ENCODE results near the gene RBMS1.

DNA sequence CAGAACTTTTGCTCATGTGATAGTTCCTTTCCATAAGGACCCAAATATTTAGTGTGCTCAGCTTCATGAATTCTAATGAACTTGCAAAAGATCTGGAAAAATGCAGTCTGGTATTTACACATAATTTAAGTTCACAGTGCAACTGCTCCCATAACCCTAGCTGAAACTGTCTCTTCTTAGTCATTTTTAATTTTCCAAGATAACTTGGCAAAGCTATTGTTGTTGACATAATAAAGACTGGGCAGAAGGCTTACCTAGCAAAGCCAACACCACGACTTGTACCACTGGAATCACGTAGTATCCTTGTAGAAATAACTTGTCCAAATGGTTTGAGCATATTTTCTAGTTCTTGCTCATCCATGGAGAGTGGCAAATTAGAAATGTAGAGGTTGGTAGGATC, 190.5 kb downstream of the RBMS1 start:
- TF ChIP-seq, protein P1, sequence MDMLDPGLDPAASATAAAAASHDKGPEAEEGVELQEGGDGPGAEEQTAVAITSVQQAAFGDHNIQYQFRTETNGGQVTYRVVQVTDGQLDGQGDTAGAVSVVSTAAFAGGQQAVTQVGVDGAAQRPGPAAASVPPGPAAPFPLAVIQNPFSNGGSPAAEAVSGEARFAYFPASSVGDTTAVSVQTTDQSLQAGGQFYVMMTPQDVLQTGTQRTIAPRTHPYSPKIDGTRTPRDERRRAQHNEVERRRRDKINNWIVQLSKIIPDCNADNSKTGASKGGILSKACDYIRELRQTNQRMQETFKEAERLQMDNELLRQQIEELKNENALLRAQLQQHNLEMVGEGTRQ (IDR thresholded peaks at IDR 0.05), result no peak
- no peak for TF ChIP-seq EHF (CRISPR knock-in tag; IDR thresholded peaks at IDR 0.05)
- no peak for TF ChIP-seq CTCF (IDR thresholded peaks at IDR 0.05)
- TF ChIP-seq JUNB (IDR thresholded peaks at IDR 0.05), result no peak
- TF ChIP-seq POLR2A (IDR thresholded peaks at IDR 0.05; ENCODE audit: low read length), result no peak
- TF ChIP-seq BHLHE40 (IDR thresholded peaks at IDR 0.05; ENCODE audit: low read depth, low read length), result no peak
- no peak for TF ChIP-seq ZFP36 (IDR thresholded peaks at IDR 0.05; ENCODE audit: borderline replicate concordance, partially characterized antibody)
- no peak for TF ChIP-seq ZC3H11A (IDR thresholded peaks at IDR 0.05)
- TF ChIP-seq SREBF2 (IDR thresholded peaks at IDR 0.05), result no peak
